Hepatocyte (in vitro differentiated cells): ENCODE measurements around the gene GMCL1. TPM values are rescaled to one million over a fixed set of nuclear protein-coding genes. Genes with fewer than 3 reads are reported as not detected.

ENCODE experiments used
- DNase-seq: peaks from one replicate; pipeline ENCODE4 v3.0.0-alpha.2; 2016; ENCODE audit warnings: low spot score
- H2AFZ ChIP-seq: fragments of 200-600 bp; sonication (generic); 2 replicates; pipeline ENCODE4 v1.6.0; 2016; ENCODE audit warnings: antibody characterized with exemption, mild to moderate bottlenecking
- H3K27ac ChIP-seq: fragments of 200-600 bp; sonication (generic); 2 replicates; pipeline ENCODE4 v1.5.1; 2016; ENCODE audit warnings: mild to moderate bottlenecking
- H3K27me3 ChIP-seq: fragments of 200-600 bp; sonication (generic); 2 replicates; pipeline ENCODE4 v1.6.1; 2016
- H3K36me3 ChIP-seq: fragments of 200-600 bp; sonication (generic); replicated peaks from 2 replicates; pipeline ENCODE4 v1.5.1; 2016; ENCODE audit warnings: low read depth; ENCODE audit not compliant: insufficient read depth
- H3K4me1 ChIP-seq: fragments of 200-600 bp; sonication (generic); 2 replicates; pipeline ENCODE4 v1.5.1; 2016; ENCODE audit warnings: mild to moderate bottlenecking, moderate library complexity; ENCODE audit not compliant: insufficient read depth
- H3K4me2 ChIP-seq: fragments of 200-600 bp; sonication (generic); 2 replicates; pipeline ENCODE4 v1.6.0; 2016
- H3K4me3 ChIP-seq: fragments of 200-600 bp; sonication (generic); 2 replicates; pipeline ENCODE4 v1.5.1; 2016; ENCODE audit warnings: mild to moderate bottlenecking
- H3K79me2 ChIP-seq: fragments of 200-600 bp; sonication (generic); 2 replicates; pipeline ENCODE4 v1.6.0; 2017; ENCODE audit warnings: mild to moderate bottlenecking
- H3K9me2 ChIP-seq: fragments of 200-600 bp; sonication (generic); replicated peaks from 2 replicates; pipeline ENCODE4 v1.6.0; 2017; ENCODE audit warnings: mild to moderate bottlenecking; ENCODE audit not compliant: insufficient read depth
- H3K9me3 ChIP-seq: fragments of 200-600 bp; sonication (generic); 2 replicates; pipeline ENCODE4 v1.5.1; 2016; ENCODE audit warnings: low read depth, mild to moderate bottlenecking
- H4K20me1 ChIP-seq: fragments of 200-600 bp; sonication (generic); 2 replicates; pipeline ENCODE4 v1.6.0; 2016; ENCODE audit warnings: mild to moderate bottlenecking; ENCODE audit not compliant: insufficient read depth, poor library complexity, severe bottlenecking
- CTCF ChIP-seq: fragments of 200-600 bp; sonication (generic); IDR thresholded peaks from 2 replicates; pipeline ENCODE4 v1.5.1; 2016; ENCODE audit warnings: antibody characterized with exemption, mild to moderate bottlenecking; ENCODE audit not compliant: poor library complexity
- EZH2 ChIP-seq: fragments of 200-600 bp; sonication (generic); IDR thresholded peaks from 2 replicates; pipeline ENCODE4 v1.6.1; 2016; ENCODE audit warnings: antibody characterized with exemption, mild to moderate bottlenecking, borderline replicate concordance
- EZH2phosphoT487 ChIP-seq: fragments of 200-600 bp; sonication (generic); IDR thresholded peaks from one replicate; pipeline ENCODE4 v1.6.1; 2018; ENCODE audit warnings: antibody characterized with exemption, mild to moderate bottlenecking, low read depth, moderate library complexity; ENCODE audit not compliant: unreplicated experiment, severe bottlenecking
- WGBS: methylation state at CpG from one replicate; pipeline ENCODE4 v1.1.6; 2016; ENCODE audit warnings: low lambda C conversion rate; ENCODE audit errors: missing lambda C conversion rate; 5-methylcytosine and 5-hydroxymethylcytosine counted together
- polyA plus RNA-seq: library from polyadenylated mRNA; unstranded; fragments of >200 nt; fragmentation: Nextera tagmentation; extraction: Ambion mirVana; gene quantifications from 2 replicates; pipeline ENCODE4 v1.2.1, GENCODE V29; 2016
- total RNA-seq: library from RNA; depleted of rRNA; stranded (reverse); fragments of >200 nt; gene quantifications from 2 replicates; pipeline ENCODE4 v1.2.3, GENCODE V29; 2014

GMCL1 gene
- total and polyA plus RNA-seq, 2 experiments from 2014 or later: 18.1 to 18.8 TPM

- Histone ChIP-seq H3K9me2 (no peaks in the 10 kb centered on the region), H3K9me3 (no peaks in the 10 kb centered on the region), H3K4me1 (no peaks in the 10 kb centered on the region), H3K79me2 (no peaks in the 10 kb centered on the region), H3K4me3 (no peak overlapping the region), H3K27me3 (no peaks in the 10 kb centered on the region), H3K4me2 (no peak overlapping the region), H3K36me3 (no peaks in the 10 kb centered on the region), H3K27ac (no peak overlapping the region), H2AFZ (no peak overlapping the region), H4K20me1 (no peaks in the 10 kb centered on the region)
- no peak for DNase-seq
- TF ChIP-seq CTCF (no peak), EZH2phosphoT487 (no peak), EZH2 (no peak)
- 92% methylated on average over 5 of the region's 5 CpGs for WGBS
These were observed 18.4 kb upstream of the GMCL1 start for GRCh38 chr2:69811018-69811417.

- H3K9me3 ChIP-seq: no peaks in the 10 kb centered on the region
- H3K36me3 ChIP-seq: no peaks in the 10 kb centered on the region
- H3K4me2 ChIP-seq: no peak overlapping the region
- H3K4me1 ChIP-seq: no peaks in the 10 kb centered on the region
- H4K20me1 ChIP-seq: no peaks in the 10 kb centered on the region
- no peak overlapping the region for H3K4me3 ChIP-seq
- no peaks in the 10 kb centered on the region for H3K27me3 ChIP-seq
- no peak overlapping the region for H3K27ac ChIP-seq
- no peaks in the 10 kb centered on the region for H3K79me2 ChIP-seq
- 89% methylated on average over 3 of the region's 3 CpGs for WGBS
- H2AFZ ChIP-seq: no peak overlapping the region
- DNase-seq: no peak
- TF ChIP-seq CTCF: no peak
- no peak for TF ChIP-seq EZH2phosphoT487
- TF ChIP-seq EZH2: no peak
- H3K9me2 ChIP-seq: no peaks in the 10 kb centered on the region
These were observed 17.9 kb upstream of the GMCL1 start for GRCh38 chr2:69811591-69811990.

- Histone ChIP-seq H3K27ac (peak overlapping the region; percentile 33), H2AFZ (no peak overlapping the region), H3K4me3 (no peak overlapping the region), H3K36me3 (no peaks in the 10 kb centered on the region), H3K27me3 (no peaks in the 10 kb centered on the region), H4K20me1 (no peaks in the 10 kb centered on the region), H3K4me2 (no peak overlapping the region), H3K79me2 (no peaks in the 10 kb centered on the region), H3K9me2 (no peaks in the 10 kb centered on the region), H3K4me1 (peaks cover 5% of the 10 kb centered on the region), H3K9me3 (no peaks in the 10 kb centered on the region)
- TF ChIP-seq EZH2phosphoT487 (no peak), EZH2 (no peak), CTCF (no peak)
- no peak for DNase-seq
- 71% methylated on average over 1 of the region's 1 CpG for WGBS
These were observed 13.7 kb upstream of the GMCL1 start for GRCh38 chr2:69815717-69816116.
